A673 (cell line): ENCODE data around the gene TMEM213. TPM values are rescaled to one million over a fixed set of nuclear protein-coding genes. Genes with fewer than 3 reads are reported as not detected.

Experiments used
- BruUV-seq: library from RNA; stranded (reverse); fragments of 400-500 nt; replicated peaks from 2 replicates; lab custom pipeline; 2021; lab: Mats Ljungman, UMichigan
- CTCF ChIA-PET: fragments of 300-600 bp; sonication (Branson Sonifier 250); formaldehyde crosslinking; loops from one replicate; lab custom pipeline; 2022; ENCODE audit warnings: antibody characterized with exemption; lab: Charles Lee
- POLR2A ChIA-PET: fragments of 300-600 bp; sonication (Branson Sonifier 250); formaldehyde crosslinking; loops from one replicate; lab custom pipeline; 2022; ENCODE audit warnings: antibody characterized with exemption; ENCODE audit not compliant: low non-redundant PET; lab: Charles Lee
- DNase-seq: peaks from one replicate; pipeline ENCODE4 v3.0.0-alpha.2; 2015; ENCODE audit warnings: low spot score
- H3K27ac ChIP-seq: fragments of 200-600 bp; sonication (generic); 2 replicates; pipeline ENCODE4 v1.5.1; 2016; ENCODE audit warnings: mixed run types, low read depth, mild to moderate bottlenecking, mixed read lengths, antibody characterized with exemption, low read length; ENCODE audit not compliant: poor library complexity, severe bottlenecking
- H3K27me3 ChIP-seq: fragments of 200-600 bp; sonication (generic); replicated peaks from 2 replicates; pipeline ENCODE4 v1.6.1; 2017; ENCODE audit warnings: mixed run types, low read depth, mild to moderate bottlenecking, mixed read lengths, antibody characterized with exemption, low read length; ENCODE audit not compliant: insufficient read depth, poor library complexity
- H3K36me3 ChIP-seq: fragments of 200-600 bp; sonication (generic); 2 replicates; pipeline ENCODE4 v1.6.1; 2016; ENCODE audit warnings: mixed run types, mild to moderate bottlenecking, mixed read lengths, antibody characterized with exemption, low read length; ENCODE audit not compliant: insufficient read depth, poor library complexity, severe bottlenecking
- H3K4me1 ChIP-seq: fragments of 200-600 bp; sonication (generic); 2 replicates; pipeline ENCODE4 v1.6.1; 2017; ENCODE audit warnings: mixed run types, mild to moderate bottlenecking, mixed read lengths, antibody characterized with exemption, low read length; ENCODE audit not compliant: insufficient read depth, poor library complexity, severe bottlenecking
- H3K4me3 ChIP-seq: fragments of 200-600 bp; sonication (generic); 2 replicates; pipeline ENCODE4 v1.5.1; 2016; ENCODE audit warnings: low read depth, mixed run types, mild to moderate bottlenecking, mixed read lengths, low read length; ENCODE audit not compliant: poor library complexity, severe bottlenecking
- H3K9me3 ChIP-seq: fragments of 200-600 bp; sonication (generic); 2 replicates; pipeline ENCODE4 v1.6.1; 2016; ENCODE audit warnings: mixed run types, low read depth, mild to moderate bottlenecking, mixed read lengths, antibody characterized with exemption, low read length; ENCODE audit not compliant: poor library complexity, severe bottlenecking
- EZH2 ChIP-seq: fragments of 200-600 bp; sonication (generic); IDR thresholded peaks from 2 replicates; pipeline ENCODE4 v1.6.1; 2017; ENCODE audit warnings: borderline replicate concordance, low read depth, mild to moderate bottlenecking, mixed read lengths, antibody characterized with exemption, low read length; ENCODE audit not compliant: poor library complexity, severe bottlenecking
- intact Hi-C: fragments of 100-400 bp; cut with micrococcal nuclease; formaldehyde crosslinking; loops from one replicate; pipeline ENCODE4 v1.10.0; 2022; ENCODE audit not compliant: unreplicated experiment
- total RNA-seq: library from RNA; stranded (reverse); gene quantifications from 2 replicates; pipeline ENCODE4 v1.2.3, GENCODE V29; 2021
- TF ChIP-seq, protein P1 (sequence below): fragments of 300-800, 200-600 bp; sonication (generic); conservative IDR thresholded peaks from 2 replicates; pipeline ENCODE4 v1.5.1; 2017; ENCODE audit warnings: low read depth, mild to moderate bottlenecking, antibody characterized with exemption, low read length, moderate library complexity, mixed read lengths

TMEM213 gene
- total RNA-seq, 1 experiment from 2014 or later = not detected

- H3K9me3 ChIP-seq = no peaks in the 10 kb centered on the region
- no peak overlapping the region for H3K4me3 ChIP-seq
- POLR2A ChIA-PET = no interaction called here
- no peaks in the 10 kb centered on the region for H3K36me3 ChIP-seq
- no TSS peak for BruUV-seq
- no peaks in the 10 kb centered on the region for H3K4me1 ChIP-seq
- no peak for DNase-seq
- no peak for TF ChIP-seq EZH2
- TF ChIP-seq, protein P1, sequence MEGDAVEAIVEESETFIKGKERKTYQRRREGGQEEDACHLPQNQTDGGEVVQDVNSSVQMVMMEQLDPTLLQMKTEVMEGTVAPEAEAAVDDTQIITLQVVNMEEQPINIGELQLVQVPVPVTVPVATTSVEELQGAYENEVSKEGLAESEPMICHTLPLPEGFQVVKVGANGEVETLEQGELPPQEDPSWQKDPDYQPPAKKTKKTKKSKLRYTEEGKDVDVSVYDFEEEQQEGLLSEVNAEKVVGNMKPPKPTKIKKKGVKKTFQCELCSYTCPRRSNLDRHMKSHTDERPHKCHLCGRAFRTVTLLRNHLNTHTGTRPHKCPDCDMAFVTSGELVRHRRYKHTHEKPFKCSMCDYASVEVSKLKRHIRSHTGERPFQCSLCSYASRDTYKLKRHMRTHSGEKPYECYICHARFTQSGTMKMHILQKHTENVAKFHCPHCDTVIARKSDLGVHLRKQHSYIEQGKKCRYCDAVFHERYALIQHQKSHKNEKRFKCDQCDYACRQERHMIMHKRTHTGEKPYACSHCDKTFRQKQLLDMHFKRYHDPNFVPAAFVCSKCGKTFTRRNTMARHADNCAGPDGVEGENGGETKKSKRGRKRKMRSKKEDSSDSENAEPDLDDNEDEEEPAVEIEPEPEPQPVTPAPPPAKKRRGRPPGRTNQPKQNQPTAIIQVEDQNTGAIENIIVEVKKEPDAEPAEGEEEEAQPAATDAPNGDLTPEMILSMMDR = no peak
- intact Hi-C loops = no loop called here
- CTCF ChIA-PET = no interaction called here
- no peak overlapping the region for H3K27ac ChIP-seq
- H3K27me3 ChIP-seq = no peaks in the 10 kb centered on the region
These were observed 50.5 kb downstream of the TMEM213 start for GRCh38 chr7:138848056-138848980.

DNA sequence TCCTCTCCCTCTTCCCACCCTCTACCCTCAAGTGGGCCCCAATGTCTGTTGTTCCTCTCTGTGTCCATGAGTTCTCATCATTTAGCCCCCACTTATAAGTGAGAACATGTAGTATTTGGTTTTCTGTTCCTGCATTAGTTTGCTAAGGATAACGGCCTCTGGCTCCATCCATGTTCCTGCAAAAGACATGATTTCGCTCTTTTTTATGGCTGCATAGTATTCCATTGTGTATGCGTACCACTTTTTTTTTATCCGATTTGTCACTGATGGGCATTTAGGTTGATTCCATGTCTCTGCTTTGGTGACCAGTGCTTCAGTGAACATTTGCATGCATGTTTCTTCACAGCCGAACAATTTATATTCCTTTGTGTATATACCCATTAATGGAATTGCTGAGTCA lies 51.9 kb downstream of the TMEM213 start:
- Histone ChIP-seq H3K9me3 (no peaks in the 10 kb centered on the region), H3K4me3 (no peak overlapping the region), H3K36me3 (no peaks in the 10 kb centered on the region), H3K4me1 (no peaks in the 10 kb centered on the region), H3K27me3 (no peaks in the 10 kb centered on the region), H3K27ac (no peak overlapping the region)
- TF ChIP-seq, protein P1 = no peak
- TF ChIP-seq EZH2 = no peak
- ChIA-PET CTCF (no interaction called here), POLR2A (no interaction called here)
- intact Hi-C loops = no loop called here
- no peak for DNase-seq
- BruUV-seq = no TSS peak

DNA sequence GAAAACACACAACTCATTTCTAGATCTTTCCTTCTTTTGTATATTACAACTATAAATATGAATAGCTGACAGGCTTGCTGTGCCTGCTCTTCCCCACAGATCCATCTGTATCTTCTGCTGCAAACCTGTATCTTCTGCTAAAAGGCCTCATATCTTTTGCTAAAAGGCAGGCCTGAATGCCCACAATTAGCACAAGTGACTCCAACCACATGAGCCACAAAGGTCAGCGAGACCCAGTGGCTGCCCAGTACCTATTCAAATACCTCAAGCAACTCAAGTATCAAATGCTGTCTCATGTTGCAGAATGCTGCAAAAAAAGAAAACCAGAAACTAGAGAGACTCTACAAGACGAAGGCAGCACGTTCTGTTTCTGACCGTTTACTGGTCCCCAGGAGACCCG lies 54.7 kb downstream of the TMEM213 start:
- ChIA-PET POLR2A (no interaction called here), CTCF (no interaction called here)
- Histone ChIP-seq H3K9me3 (no peaks in the 10 kb centered on the region), H3K27ac (no peak overlapping the region), H3K36me3 (no peaks in the 10 kb centered on the region), H3K27me3 (no peaks in the 10 kb centered on the region), H3K4me1 (no peaks in the 10 kb centered on the region), H3K4me3 (no peak overlapping the region)
- no TSS peak for BruUV-seq
- TF ChIP-seq, protein P1 = no peak
- TF ChIP-seq EZH2 = no peak
- intact Hi-C loops = no loop called here
- no peak for DNase-seq
